K562 (cell line): ENCODE results near the gene CD2. TPM values are rescaled to one million over a fixed set of nuclear protein-coding genes. Genes with fewer than 3 reads are reported as not detected.

Source experiments
- CREM ChIP-seq: IDR thresholded peaks from 2 replicates; pipeline ENCODE4 v1.6.1; 2014; ENCODE audit warnings: antibody characterized with exemption, low read depth
- DIDO1 ChIP-seq: fragments of 450-650 bp; IDR thresholded peaks from 2 replicates; pipeline ENCODE4 v1.6.1; 2016; ENCODE audit warnings: low read depth, missing biosample characterization, missing genetic modification characterization
- MAFK ChIP-seq: IDR thresholded peaks from 2 replicates; pipeline ENCODE4 v1.6.1; 2011; ENCODE audit warnings: low read length, improper control_type of control experiment
- MAZ ChIP-seq, 2 experiments: fragments of 450-650 bp in 1 of 2; sonication (generic) in 1 of 2; formaldehyde crosslinking; IDR thresholded peaks in 1 of 2; conservative IDR thresholded peaks in 1 of 2; 2 replicates each; pipeline versions ENCODE4 v1.4.0 to v1.5.0; 2020; ENCODE audit warnings: mild to moderate bottlenecking in 1 of 2, missing genetic modification reagents in 1 of 2
- PHF20 ChIP-seq: fragments of 450-650 bp; IDR thresholded peaks from 2 replicates; pipeline ENCODE4 v1.6.1; 2018; ENCODE audit not compliant: partially characterized antibody
- SAP30 ChIP-seq: fragments of 200-600 bp; sonication (generic); IDR thresholded peaks from 2 replicates; pipeline ENCODE4 v1.6.1; 2012; ENCODE audit warnings: borderline replicate concordance, low read depth, mild to moderate bottlenecking, moderate library complexity, low read length, control low read depth, inconsistent platforms; ENCODE audit not compliant: insufficient read depth, poor library complexity, severe bottlenecking
- TCFL5 ChIP-seq: fragments of 250-450 bp; sonication (Bioruptor Pico); conservative IDR thresholded peaks from 2 replicates; pipeline ENCODE4 v1.6.1; 2021; ENCODE audit warnings: mild to moderate bottlenecking, moderate library complexity, matching md5 sums
- ZFX ChIP-seq: sonication (generic); formaldehyde crosslinking; IDR thresholded peaks from 2 replicates; pipeline ENCODE4 v1.8.0; 2022; ENCODE audit warnings: mild to moderate bottlenecking, missing genetic modification reagents, moderate library complexity
- ZNF77 ChIP-seq: fragments of 250-450 bp; sonication (Bioruptor Pico); IDR thresholded peaks from 2 replicates; pipeline ENCODE4 v1.5.0; 2020
- polyA plus RNA-seq, 8 experiments: library from polyadenylated mRNA; depleted of rRNA in 4 of 8; stranded (reverse) in 5 of 8; unstranded in 3 of 8; fragments of >200 nt; fragmentation: Nextera tagmentation in 2 of 8; fragmentation: Illumina TruSeq in 1 of 8; extraction: Ambion mirVana in 2 of 8; extraction: Trizol in 1 of 8; gene quantifications; 2 replicates each; pipeline versions ENCODE4 v1.2.1 to v1.2.3, GENCODE V29; 2011 to 2014; ENCODE audit warnings: inconsistent platforms in 1 of 8, missing spikeins in 1 of 8
- total RNA-seq, 7 experiments: library from RNA; depleted of rRNA in 6 of 7; stranded (reverse); fragments of >200 nt in 6 of 7; fragmentation: Illumina TruSeq in 2 of 7; extraction: Trizol in 2 of 7; gene quantifications; 2 replicates each; pipeline versions ENCODE4 v1.2.1 to v1.2.3, GENCODE V29; 2011 to 2021; ENCODE audit warnings: low replicate concordance in 1 of 7
- TF ChIP-seq, protein P1 (sequence below): fragments of 250-450 bp; sonication (Bioruptor Pico); IDR thresholded peaks from 2 replicates; pipeline ENCODE4 v1.4.0; 2020
- TF ChIP-seq, protein P2 (sequence below): IDR thresholded peaks from 2 replicates; pipeline ENCODE4 v1.6.1; 2011; ENCODE audit warnings: borderline replicate concordance, low read depth, mild to moderate bottlenecking, moderate library complexity, low read length; ENCODE audit not compliant: insufficient read depth, poor library complexity, severe bottlenecking
- TF ChIP-seq, protein P3 (sequence below), 2 experiments: fragments of 450-650 bp; IDR thresholded peaks; 2 replicates each; pipeline ENCODE4 v1.6.1; 2016

The CD2 gene
- total and polyA plus RNA-seq, 9 of the 15 experiments (the other 6 are each of a cell fraction or from before 2014, with no cell fraction given): 0.07 to 0.16 TPM; not detected in 7

DNA sequence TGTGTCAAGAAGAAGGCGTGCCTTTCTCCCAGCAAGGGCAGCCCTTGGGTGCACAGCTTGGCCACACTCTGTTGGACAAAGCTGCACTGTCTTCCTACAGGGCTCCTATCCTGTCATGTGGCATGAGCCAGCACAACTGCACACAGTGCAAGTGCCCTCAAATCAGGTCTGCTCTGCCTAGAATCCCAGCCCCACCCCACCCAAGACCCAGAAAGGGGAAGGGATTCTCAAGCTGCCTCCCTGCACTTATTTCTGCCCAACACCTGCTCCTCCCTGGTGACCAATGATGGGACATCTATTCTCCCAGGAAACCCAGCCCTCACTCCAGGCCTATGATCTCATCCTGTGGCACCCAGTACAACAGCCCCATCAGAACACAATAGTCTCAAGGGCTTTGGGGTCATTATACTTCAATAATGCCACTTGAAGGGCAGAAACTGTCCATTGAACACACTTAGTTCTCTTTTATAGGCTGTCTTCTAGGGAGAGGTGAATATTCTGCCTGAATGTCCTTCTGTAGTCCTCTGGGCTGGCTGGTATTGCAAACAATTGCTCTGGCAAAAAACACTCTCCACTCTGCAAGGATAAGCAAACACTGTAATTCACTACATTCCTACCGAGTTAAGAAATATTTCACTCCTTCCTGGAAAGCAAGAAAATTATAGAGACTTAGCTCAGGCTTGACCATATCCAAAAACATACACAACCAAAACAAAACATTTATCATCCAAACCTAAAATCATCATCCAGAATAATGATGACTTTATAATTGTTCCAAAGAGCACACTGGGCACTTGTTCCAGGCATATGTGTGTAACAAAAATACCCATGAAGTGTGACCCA is 43.6 kb upstream of the CD2 start (continued):
- TF ChIP-seq SAP30 (no peak), TCFL5 (CRISPR knock-in tag) (no peak), ZFX (CRISPR knock-in tag) (no peak), CREM (no peak), MAZ (CRISPR knock-in tag; conservative IDR thresholded peaks at IDR 0.05 in 1 of 2, IDR thresholded peaks at IDR 0.05 in 1 of 2) (no peak), DIDO1 (tag) (no peak), ZNF77 (CRISPR knock-in tag) (no peak), PHF20 (no peak), MAFK (no peak)
- TF ChIP-seq, protein P1, sequence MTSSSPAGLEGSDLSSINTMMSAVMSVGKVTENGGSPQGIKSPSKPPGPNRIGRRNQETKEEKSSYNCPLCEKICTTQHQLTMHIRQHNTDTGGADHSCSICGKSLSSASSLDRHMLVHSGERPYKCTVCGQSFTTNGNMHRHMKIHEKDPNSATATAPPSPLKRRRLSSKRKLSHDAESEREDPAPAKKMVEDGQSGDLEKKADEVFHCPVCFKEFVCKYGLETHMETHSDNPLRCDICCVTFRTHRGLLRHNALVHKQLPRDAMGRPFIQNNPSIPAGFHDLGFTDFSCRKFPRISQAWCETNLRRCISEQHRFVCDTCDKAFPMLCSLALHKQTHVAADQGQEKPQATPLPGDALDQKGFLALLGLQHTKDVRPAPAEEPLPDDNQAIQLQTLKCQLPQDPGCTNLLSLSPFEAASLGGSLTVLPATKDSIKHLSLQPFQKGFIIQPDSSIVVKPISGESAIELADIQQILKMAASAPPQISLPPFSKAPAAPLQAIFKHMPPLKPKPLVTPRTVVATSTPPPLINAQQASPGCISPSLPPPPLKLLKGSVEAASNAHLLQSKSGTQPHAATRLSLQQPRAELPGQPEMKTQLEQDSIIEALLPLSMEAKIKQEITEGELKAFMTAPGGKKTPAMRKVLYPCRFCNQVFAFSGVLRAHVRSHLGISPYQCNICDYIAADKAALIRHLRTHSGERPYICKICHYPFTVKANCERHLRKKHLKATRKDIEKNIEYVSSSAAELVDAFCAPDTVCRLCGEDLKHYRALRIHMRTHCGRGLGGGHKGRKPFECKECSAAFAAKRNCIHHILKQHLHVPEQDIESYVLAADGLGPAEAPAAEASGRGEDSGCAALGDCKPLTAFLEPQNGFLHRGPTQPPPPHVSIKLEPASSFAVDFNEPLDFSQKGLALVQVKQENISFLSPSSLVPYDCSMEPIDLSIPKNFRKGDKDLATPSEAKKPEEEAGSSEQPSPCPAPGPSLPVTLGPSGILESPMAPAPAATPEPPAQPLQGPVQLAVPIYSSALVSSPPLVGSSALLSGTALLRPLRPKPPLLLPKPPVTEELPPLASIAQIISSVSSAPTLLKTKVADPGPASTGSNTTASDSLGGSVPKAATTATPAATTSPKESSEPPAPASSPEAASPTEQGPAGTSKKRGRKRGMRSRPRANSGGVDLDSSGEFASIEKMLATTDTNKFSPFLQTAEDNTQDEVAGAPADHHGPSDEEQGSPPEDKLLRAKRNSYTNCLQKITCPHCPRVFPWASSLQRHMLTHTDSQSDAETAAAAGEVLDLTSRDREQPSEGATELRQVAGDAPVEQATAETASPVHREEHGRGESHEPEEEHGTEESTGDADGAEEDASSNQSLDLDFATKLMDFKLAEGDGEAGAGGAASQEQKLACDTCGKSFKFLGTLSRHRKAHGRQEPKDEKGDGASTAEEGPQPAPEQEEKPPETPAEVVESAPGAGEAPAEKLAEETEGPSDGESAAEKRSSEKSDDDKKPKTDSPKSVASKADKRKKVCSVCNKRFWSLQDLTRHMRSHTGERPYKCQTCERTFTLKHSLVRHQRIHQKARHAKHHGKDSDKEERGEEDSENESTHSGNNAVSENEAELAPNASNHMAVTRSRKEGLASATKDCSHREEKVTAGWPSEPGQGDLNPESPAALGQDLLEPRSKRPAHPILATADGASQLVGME (CRISPR knock-in tag): no peak
- TF ChIP-seq, protein P2, sequence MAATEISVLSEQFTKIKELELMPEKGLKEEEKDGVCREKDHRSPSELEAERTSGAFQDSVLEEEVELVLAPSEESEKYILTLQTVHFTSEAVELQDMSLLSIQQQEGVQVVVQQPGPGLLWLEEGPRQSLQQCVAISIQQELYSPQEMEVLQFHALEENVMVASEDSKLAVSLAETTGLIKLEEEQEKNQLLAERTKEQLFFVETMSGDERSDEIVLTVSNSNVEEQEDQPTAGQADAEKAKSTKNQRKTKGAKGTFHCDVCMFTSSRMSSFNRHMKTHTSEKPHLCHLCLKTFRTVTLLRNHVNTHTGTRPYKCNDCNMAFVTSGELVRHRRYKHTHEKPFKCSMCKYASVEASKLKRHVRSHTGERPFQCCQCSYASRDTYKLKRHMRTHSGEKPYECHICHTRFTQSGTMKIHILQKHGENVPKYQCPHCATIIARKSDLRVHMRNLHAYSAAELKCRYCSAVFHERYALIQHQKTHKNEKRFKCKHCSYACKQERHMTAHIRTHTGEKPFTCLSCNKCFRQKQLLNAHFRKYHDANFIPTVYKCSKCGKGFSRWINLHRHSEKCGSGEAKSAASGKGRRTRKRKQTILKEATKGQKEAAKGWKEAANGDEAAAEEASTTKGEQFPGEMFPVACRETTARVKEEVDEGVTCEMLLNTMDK: no peak
- TF ChIP-seq, protein P3, sequence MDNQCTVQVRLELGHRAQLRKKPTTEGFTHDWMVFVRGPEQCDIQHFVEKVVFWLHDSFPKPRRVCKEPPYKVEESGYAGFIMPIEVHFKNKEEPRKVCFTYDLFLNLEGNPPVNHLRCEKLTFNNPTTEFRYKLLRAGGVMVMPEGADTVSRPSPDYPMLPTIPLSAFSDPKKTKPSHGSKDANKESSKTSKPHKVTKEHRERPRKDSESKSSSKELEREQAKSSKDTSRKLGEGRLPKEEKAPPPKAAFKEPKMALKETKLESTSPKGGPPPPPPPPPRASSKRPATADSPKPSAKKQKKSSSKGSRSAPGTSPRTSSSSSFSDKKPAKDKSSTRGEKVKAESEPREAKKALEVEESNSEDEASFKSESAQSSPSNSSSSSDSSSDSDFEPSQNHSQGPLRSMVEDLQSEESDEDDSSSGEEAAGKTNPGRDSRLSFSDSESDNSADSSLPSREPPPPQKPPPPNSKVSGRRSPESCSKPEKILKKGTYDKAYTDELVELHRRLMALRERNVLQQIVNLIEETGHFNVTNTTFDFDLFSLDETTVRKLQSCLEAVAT (IDR thresholded peaks at IDR 0.05): no peak
